Endothelial cell of umbilical vein (primary cell): ENCODE measurements around the gene CHIT1.
"Not testable (repeated sequence)": the region's sequence is repeated elsewhere in the genome, so short reads cannot be mapped to it uniquely, and the experiment has no call there.

Experiments used
- EZH2 ChIP-seq: IDR thresholded peaks from 2 replicates; pipeline ENCODE4 v1.6.1; 2012; ENCODE audit warnings: borderline replicate concordance, low read depth, mild to moderate bottlenecking, moderate library complexity, low read length, inconsistent platforms; ENCODE audit not compliant: severe bottlenecking
- FOS ChIP-seq: IDR thresholded peaks from 2 replicates; pipeline ENCODE4 v1.6.1; 2011; ENCODE audit warnings: mild to moderate bottlenecking, low read length, moderate library complexity, borderline replicate concordance; ENCODE audit not compliant: insufficient read depth
- GATA2 ChIP-seq: IDR thresholded peaks from 2 replicates; pipeline ENCODE4 v1.7.0; 2011; ENCODE audit warnings: low read depth, mild to moderate bottlenecking, moderate library complexity, mixed read lengths, low read length; ENCODE audit not compliant: insufficient read length, insufficient read depth
- MAX ChIP-seq: IDR thresholded peaks from 2 replicates; pipeline ENCODE4 v1.6.1; 2011; ENCODE audit not compliant: insufficient read depth, insufficient read length
- POLR2A ChIP-seq: IDR thresholded peaks from 2 replicates; pipeline ENCODE4 v1.6.1; 2012; ENCODE audit warnings: low read depth, mild to moderate bottlenecking, control low read depth, low read length
- POLR2AphosphoS5 ChIP-seq: IDR thresholded peaks from 2 replicates; pipeline ENCODE4 v1.6.1; 2012; ENCODE audit warnings: low read depth, mild to moderate bottlenecking, control low read depth, low read length, moderate library complexity; ENCODE audit not compliant: insufficient read depth
- TF ChIP-seq, protein P1 (sequence below), 2 donors: IDR thresholded peaks; 1 replicate in 1 of 2; 2 replicates in 1 of 2; pipeline ENCODE4 v1.5.1; 2011; ENCODE audit warnings: low read length in 2 of 2, mild to moderate bottlenecking in 2 of 2, moderate library complexity in 2 of 2, control low read depth in 1 of 2, inconsistent platforms in 1 of 2, low read depth in 1 of 2; ENCODE audit not compliant: insufficient read depth in 1 of 2; ENCODE audit errors: extremely low read depth in 1 of 2

- TF ChIP-seq, protein P1, sequence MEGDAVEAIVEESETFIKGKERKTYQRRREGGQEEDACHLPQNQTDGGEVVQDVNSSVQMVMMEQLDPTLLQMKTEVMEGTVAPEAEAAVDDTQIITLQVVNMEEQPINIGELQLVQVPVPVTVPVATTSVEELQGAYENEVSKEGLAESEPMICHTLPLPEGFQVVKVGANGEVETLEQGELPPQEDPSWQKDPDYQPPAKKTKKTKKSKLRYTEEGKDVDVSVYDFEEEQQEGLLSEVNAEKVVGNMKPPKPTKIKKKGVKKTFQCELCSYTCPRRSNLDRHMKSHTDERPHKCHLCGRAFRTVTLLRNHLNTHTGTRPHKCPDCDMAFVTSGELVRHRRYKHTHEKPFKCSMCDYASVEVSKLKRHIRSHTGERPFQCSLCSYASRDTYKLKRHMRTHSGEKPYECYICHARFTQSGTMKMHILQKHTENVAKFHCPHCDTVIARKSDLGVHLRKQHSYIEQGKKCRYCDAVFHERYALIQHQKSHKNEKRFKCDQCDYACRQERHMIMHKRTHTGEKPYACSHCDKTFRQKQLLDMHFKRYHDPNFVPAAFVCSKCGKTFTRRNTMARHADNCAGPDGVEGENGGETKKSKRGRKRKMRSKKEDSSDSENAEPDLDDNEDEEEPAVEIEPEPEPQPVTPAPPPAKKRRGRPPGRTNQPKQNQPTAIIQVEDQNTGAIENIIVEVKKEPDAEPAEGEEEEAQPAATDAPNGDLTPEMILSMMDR (IDR thresholded peaks at IDR 0.05; ENCODE audit: extremely low read depth in 1 of 2, insufficient read depth in 1 of 2, low read depth in 1 of 2, low read length in 2 of 2): not testable (repeated sequence)
- not testable (repeated sequence) for TF ChIP-seq POLR2A, GATA2, MAX, EZH2, POLR2AphosphoS5, FOS
These were observed 27.2 kb upstream of the CHIT1 start for GRCh38 chr1:203256636-203257035.
